ENCODE measurements around the gene KRT76. TPM values are rescaled to one million over a fixed set of nuclear protein-coding genes. Genes with fewer than 3 reads are reported as not detected.

The KRT76 gene
- total and polyA plus RNA-seq, 10 of the 15 experiments (the other 5 are each of a cell fraction or from before 2014, with no cell fraction given), result not detected

DNA sequence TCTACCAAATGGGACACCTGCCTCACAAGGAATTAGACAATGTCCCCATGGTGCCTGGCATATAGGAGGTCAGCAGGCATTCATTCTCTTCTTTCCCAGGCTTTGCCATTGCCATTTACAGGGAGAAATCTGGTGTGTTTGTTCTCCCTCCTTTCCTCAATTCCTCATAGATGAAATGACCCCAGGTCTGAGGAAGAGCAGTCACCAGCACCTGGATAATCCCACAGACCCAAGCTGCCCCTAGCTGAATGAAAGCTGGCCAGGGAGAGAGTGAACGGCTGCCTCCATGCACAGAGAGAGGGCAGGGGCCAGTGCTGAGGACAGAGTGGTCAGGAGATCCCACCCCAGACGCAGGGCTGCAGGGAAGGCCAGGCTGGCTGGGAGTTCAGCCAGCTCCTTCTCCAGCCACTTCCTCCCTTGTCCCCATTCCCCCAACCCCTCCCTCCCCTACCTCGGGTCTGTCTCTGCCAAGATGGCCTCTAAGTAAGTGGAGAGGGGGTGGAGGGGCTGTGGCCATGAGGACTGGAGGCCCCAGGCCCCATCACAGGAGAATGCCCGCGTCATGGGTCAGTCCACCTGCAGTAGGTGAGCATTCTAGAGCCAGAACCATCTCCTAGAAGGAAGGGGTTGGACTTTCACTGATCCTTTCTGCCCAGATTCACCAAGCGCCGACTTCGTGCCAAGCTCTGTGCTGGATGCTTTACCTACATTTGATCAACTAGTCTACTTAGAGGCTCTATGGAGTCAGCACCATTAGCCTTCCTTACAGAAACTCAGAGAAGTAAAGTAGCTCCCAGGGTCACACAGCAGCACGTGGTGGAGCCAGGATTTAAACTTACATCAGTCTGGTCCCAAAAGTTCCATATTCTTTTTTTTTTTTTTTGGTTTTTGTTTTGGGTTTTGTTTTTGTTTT lies 38.8 kb upstream of the KRT76 start:
- POLR2A ChIA-PET, result interaction anchor here (0.7 kb wide), 1 partner anchor 92 kb away, joined by 3 read pairs; no protein-coding TSS in a partner anchor
- CTCF ChIA-PET, result interaction anchor here (0.6 kb wide), 1 partner anchor 62 kb away, joined by 3 read pairs; no protein-coding TSS in a partner anchor

DNA sequence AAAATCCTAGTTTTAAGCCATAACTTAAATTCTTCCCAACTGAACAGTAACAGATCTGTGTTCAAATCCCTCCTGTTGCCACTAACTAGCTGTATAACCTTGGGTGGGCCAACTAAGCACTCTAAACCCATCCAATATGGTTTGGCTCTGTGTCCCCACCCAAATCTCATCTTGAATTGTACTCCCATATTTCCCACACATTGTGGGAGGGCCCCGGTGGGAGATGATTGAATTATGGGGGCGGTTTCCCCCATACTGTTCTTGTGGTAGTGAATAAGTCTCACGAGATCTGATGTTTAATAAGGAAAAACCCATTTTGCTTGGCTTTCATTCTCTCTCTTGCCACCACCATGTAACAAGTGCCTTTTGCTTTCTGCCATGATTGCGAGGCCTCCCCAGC lies 38.0 kb upstream of the KRT76 start:
- Histone ChIP-seq H3K27ac (ENCODE audit: control insufficient read depth, insufficient read depth) (no peak overlapping the region), H3K4me1 (ENCODE audit: control insufficient read depth, insufficient read depth, low read length) (no peaks in the 10 kb centered on the region), H2AFZ (ENCODE audit: control insufficient read depth, low read depth, low read length) (no peak overlapping the region), H4K20me1 (ENCODE audit: control insufficient read depth, insufficient read depth) (no peaks in the 10 kb centered on the region; the same call in 1 of the 2 replicates), H3K79me2 (ENCODE audit: control insufficient read depth, insufficient read depth, low read length) (no peaks in the 10 kb centered on the region), H3K36me3 (ENCODE audit: control insufficient read depth in 2 of 2, insufficient read depth in 2 of 2, low read length in 1 of 2) (no peaks in the 10 kb centered on the region), H3K4me3 (no peak overlapping the region), H3K27me3 (replicated peaks in 1 of 2; ENCODE audit: control insufficient read depth in 2 of 2, insufficient read depth in 2 of 2, low read length in 1 of 2) (peaks cover 0 to 4% of the 10 kb centered on the region in 2 experiments; a peak in 1 of 4 replicates), H3K9ac (ENCODE audit: control insufficient read depth, insufficient read depth, low read length) (no peak overlapping the region), H3K9me3 (replicated peaks; ENCODE audit: control insufficient read depth, insufficient read depth, low read length) (no peaks in the 10 kb centered on the region), H3K4me2 (ENCODE audit: control insufficient read depth, insufficient read depth) (no peak overlapping the region)
- POLR2A ChIA-PET, result no interaction called here
- in situ Hi-C loops (cut with MboI), result no loop called here
- DNase-seq (ENCODE audit: low read depth, low spot score) (no peak), FAIRE-seq (no peak), ATAC-seq (no peak)
- RAD21 ChIA-PET (ENCODE audit: unreplicated experiment), result no interaction called here
- 22% methylated on average over 4 of the region's 4 CpGs for WGBS (ENCODE audit: insufficient coverage, insufficient replicate concordance, low lambda C conversion rate, missing lambda C conversion rate)
- intact Hi-C loops (cut with micrococcal nuclease; ENCODE audit: unreplicated experiment), result no loop called here
- CTCF ChIA-PET, result no interaction called here
- SMC1A ChIA-PET (ENCODE audit: uncharacterized antibody, unreplicated experiment), result no interaction called here
- no TSS peak for BruUV-seq (replicated peaks)
- TF ChIP-seq KAT2A (conservative IDR thresholded peaks at IDR 0.05; ENCODE audit: control insufficient read depth, low read depth, low read length) (no peak), RBBP5 (conservative IDR thresholded peaks at IDR 0.05) (no peak), CREM (IDR thresholded peaks at IDR 0.05; ENCODE audit: low read depth) (no peak), BACH1 (IDR thresholded peaks at IDR 0.05; ENCODE audit: borderline replicate concordance) (no peak), ZNF622 (IDR thresholded peaks at IDR 0.05) (no peak), PAX8 (IDR thresholded peaks at IDR 0.05) (no peak), GATAD2B (conservative IDR thresholded peaks at IDR 0.05; ENCODE audit: low read depth) (no peak), CHD1 (IDR thresholded peaks at IDR 0.05; ENCODE audit: low read depth, low read length) (no peak)
- TF ChIP-seq, protein P1, sequence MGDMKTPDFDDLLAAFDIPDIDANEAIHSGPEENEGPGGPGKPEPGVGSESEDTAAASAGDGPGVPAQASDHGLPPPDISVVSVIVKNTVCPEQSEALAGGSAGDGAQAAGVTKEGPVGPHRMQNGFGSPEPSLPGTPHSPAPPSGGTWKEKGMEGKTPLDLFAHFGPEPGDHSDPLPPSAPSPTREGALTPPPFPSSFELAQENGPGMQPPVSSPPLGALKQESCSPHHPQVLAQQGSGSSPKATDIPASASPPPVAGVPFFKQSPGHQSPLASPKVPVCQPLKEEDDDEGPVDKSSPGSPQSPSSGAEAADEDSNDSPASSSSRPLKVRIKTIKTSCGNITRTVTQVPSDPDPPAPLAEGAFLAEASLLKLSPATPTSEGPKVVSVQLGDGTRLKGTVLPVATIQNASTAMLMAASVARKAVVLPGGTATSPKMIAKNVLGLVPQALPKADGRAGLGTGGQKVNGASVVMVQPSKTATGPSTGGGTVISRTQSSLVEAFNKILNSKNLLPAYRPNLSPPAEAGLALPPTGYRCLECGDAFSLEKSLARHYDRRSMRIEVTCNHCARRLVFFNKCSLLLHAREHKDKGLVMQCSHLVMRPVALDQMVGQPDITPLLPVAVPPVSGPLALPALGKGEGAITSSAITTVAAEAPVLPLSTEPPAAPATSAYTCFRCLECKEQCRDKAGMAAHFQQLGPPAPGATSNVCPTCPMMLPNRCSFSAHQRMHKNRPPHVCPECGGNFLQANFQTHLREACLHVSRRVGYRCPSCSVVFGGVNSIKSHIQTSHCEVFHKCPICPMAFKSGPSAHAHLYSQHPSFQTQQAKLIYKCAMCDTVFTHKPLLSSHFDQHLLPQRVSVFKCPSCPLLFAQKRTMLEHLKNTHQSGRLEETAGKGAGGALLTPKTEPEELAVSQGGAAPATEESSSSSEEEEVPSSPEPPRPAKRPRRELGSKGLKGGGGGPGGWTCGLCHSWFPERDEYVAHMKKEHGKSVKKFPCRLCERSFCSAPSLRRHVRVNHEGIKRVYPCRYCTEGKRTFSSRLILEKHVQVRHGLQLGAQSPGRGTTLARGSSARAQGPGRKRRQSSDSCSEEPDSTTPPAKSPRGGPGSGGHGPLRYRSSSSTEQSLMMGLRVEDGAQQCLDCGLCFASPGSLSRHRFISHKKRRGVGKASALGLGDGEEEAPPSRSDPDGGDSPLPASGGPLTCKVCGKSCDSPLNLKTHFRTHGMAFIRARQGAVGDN (IDR thresholded peaks at IDR 0.05), result no peak

More for the DNA sequence above, 38.8 kb upstream of the KRT76 start:
- ChIA-PET RAD21 (ENCODE audit: unreplicated experiment) (no interaction called here), SMC1A (ENCODE audit: uncharacterized antibody, unreplicated experiment) (no interaction called here)
- Histone ChIP-seq H3K4me1 (ENCODE audit: control insufficient read depth, insufficient read depth, low read length) (no peaks in the 10 kb centered on the region), H3K27me3 (replicated peaks in 1 of 2; ENCODE audit: control insufficient read depth in 2 of 2, insufficient read depth in 2 of 2, low read length in 1 of 2) (peaks cover 0 to 7% of the 10 kb centered on the region in 2 experiments; a peak in 1 of 4 replicates), H3K79me2 (ENCODE audit: control insufficient read depth, insufficient read depth, low read length) (no peaks in the 10 kb centered on the region), H2AFZ (ENCODE audit: control insufficient read depth, low read depth, low read length) (no peak overlapping the region), H3K36me3 (ENCODE audit: control insufficient read depth in 2 of 2, insufficient read depth in 2 of 2, low read length in 1 of 2) (no peaks in the 10 kb centered on the region), H3K27ac (ENCODE audit: control insufficient read depth, insufficient read depth) (no peak overlapping the region), H3K9me3 (replicated peaks; ENCODE audit: control insufficient read depth, insufficient read depth, low read length) (no peaks in the 10 kb centered on the region), H4K20me1 (ENCODE audit: control insufficient read depth, insufficient read depth) (no peaks in the 10 kb centered on the region; the same call in 1 of the 2 replicates), H3K9ac (ENCODE audit: control insufficient read depth, insufficient read depth, low read length) (no peak overlapping the region), H3K4me3 (no peak overlapping the region), H3K4me2 (ENCODE audit: control insufficient read depth, insufficient read depth) (no peak overlapping the region)
- 38% methylated on average over 7 of the region's 9 CpGs for WGBS (ENCODE audit: insufficient coverage, insufficient replicate concordance, low lambda C conversion rate, missing lambda C conversion rate)
- ATAC-seq (no peak), FAIRE-seq (no peak), DNase-seq (ENCODE audit: low read depth, low spot score) (no peak)
- TF ChIP-seq NRF1 (conservative IDR thresholded peaks at IDR 0.05; ENCODE audit: low read depth, low read length) (no peak), CEBPB (IDR thresholded peaks at IDR 0.05; ENCODE audit: borderline replicate concordance in 1 of 2, low read depth in 2 of 2, low read length in 2 of 2) (no peak), PAX8 (IDR thresholded peaks at IDR 0.05) (no peak), NFXL1 (IDR thresholded peaks at IDR 0.05; ENCODE audit: borderline replicate concordance) (no peak), ZNF274 (IDR thresholded peaks at IDR 0.05; ENCODE audit: insufficient read depth, insufficient read length) (no peak), EGR1 (IDR thresholded peaks at IDR 0.05; ENCODE audit: borderline replicate concordance in 1 of 2, low read depth in 2 of 2, low read length in 2 of 2) (no peak), MEF2A (IDR thresholded peaks at IDR 0.05; ENCODE audit: insufficient read depth, low read depth, low read length) (no peak), POLR2A (IDR thresholded peaks at IDR 0.05; ENCODE audit: low read depth, low read length) (no peak), RAD21 (IDR thresholded peaks at IDR 0.05; ENCODE audit: insufficient read depth, low read depth, low read length) (no peak), CREB1 (IDR thresholded peaks at IDR 0.05; ENCODE audit: low read depth) (no peak), SMARCA5 (IDR thresholded peaks at IDR 0.05) (no peak)
- BruUV-seq (replicated peaks), result no TSS peak
- intact Hi-C loops (cut with micrococcal nuclease; ENCODE audit: unreplicated experiment), result no loop called here
- in situ Hi-C loops (cut with MboI), result no loop called here

Data from GM12878 (cell line).